ENCODE measurements around the gene ARID3A. TPM values are rescaled to one million over a fixed set of nuclear protein-coding genes. Genes with fewer than 3 reads are reported as not detected.

The ARID3A gene
- total and polyA plus RNA-seq, 2 of the 13 experiments (the other 11 are each of a cell fraction or from before 2014, with no cell fraction given): 71.3 to 77.9 TPM

GRCh38 chr19:989381-990081 lies 63.7 kb downstream of the ARID3A start (continued):
- no peak for TF ChIP-seq GMEB2 (CRISPR knock-in tag; IDR thresholded peaks at IDR 0.05; ENCODE audit: low read depth)
- TF ChIP-seq ZSCAN30 (CRISPR knock-in tag; IDR thresholded peaks at IDR 0.05): no peak
- no peak for TF ChIP-seq SOX6 (IDR thresholded peaks at IDR 0.05)
- TF ChIP-seq SOX6 (CRISPR knock-in tag; IDR thresholded peaks at IDR 0.05): no peak
- no peak for TF ChIP-seq WIZ (CRISPR knock-in tag; IDR thresholded peaks at IDR 0.05)
- no peak for TF ChIP-seq KMT2B (CRISPR knock-in tag; IDR thresholded peaks at IDR 0.05)
- TF ChIP-seq LRRFIP1 (CRISPR knock-in tag; conservative IDR thresholded peaks at IDR 0.05): no peak
- no peak for TF ChIP-seq HNF4A (CRISPR knock-in tag; IDR thresholded peaks at IDR 0.05)
- TF ChIP-seq NFYB (CRISPR knock-in tag; IDR thresholded peaks at IDR 0.05): no peak
- no peak for TF ChIP-seq EHMT2 (IDR thresholded peaks at IDR 0.05; ENCODE audit: borderline replicate concordance, low read depth, low read length)
- TF ChIP-seq HMGA1 (CRISPR knock-in tag; conservative IDR thresholded peaks at IDR 0.05): no peak
- TF ChIP-seq ZNF512B (CRISPR knock-in tag; IDR thresholded peaks at IDR 0.05; ENCODE audit: borderline replicate concordance): no peak

Measured in HepG2 (cell line).